ENCODE measurements around the gene HTT-AS. TPM values are rescaled to one million over a fixed set of nuclear protein-coding genes. Genes with fewer than 3 reads are reported as not detected.

HTT-AS gene
- total RNA-seq, 1 donor from 2014 or later = not detected

GRCh38 chr4:3087115-3087797 is 12.9 kb upstream of the HTT-AS start:
- no peak for DNase-seq (ENCODE audit: low read depth)

- no peak for DNase-seq (ENCODE audit: low read depth)
Observed at GRCh38 chr4:3085948-3086670, 11.8 kb upstream of the HTT-AS start.

- DNase-seq (ENCODE audit: low read depth) = no peak
Observed at GRCh38 chr4:3083732-3084131, 9.4 kb upstream of the HTT-AS start.

GRCh38 chr4:3082925-3083515 is 8.7 kb upstream of the HTT-AS start:
- DNase-seq (ENCODE audit: low read depth) = no peak

GRCh38 chr4:3079694-3080123 is 5.4 kb upstream of the HTT-AS start:
- DNase-seq (ENCODE audit: low read depth) = no peak

- no peak for DNase-seq (ENCODE audit: low read depth)
Observed at GRCh38 chr4:3077796-3078195, 3.5 kb upstream of the HTT-AS start.

GRCh38 chr4:3075652-3075981 is 1.3 kb upstream of the HTT-AS start:
- no peak for DNase-seq (ENCODE audit: low read depth)

- peak; percentile 36 for DNase-seq (ENCODE audit: low read depth)
Observed at GRCh38 chr4:3074846-3075651, 711 bp upstream of the HTT-AS start.

GRCh38 chr4:3073158-3074077 is 920 bp downstream of the HTT-AS start:
- no peak for DNase-seq (ENCODE audit: low read depth)

GRCh38 chr4:3071811-3072210 is 2.5 kb downstream of the HTT-AS start:
- DNase-seq (ENCODE audit: low read depth) = no peak

- no peak for DNase-seq (ENCODE audit: low read depth)
Observed at GRCh38 chr4:3070709-3071500, 3.4 kb downstream of the HTT-AS start.

GRCh38 chr4:3069661-3070199 is 4.6 kb downstream of the HTT-AS start:
- DNase-seq (ENCODE audit: low read depth) = no peak

- no peak for DNase-seq (ENCODE audit: low read depth)
Observed at GRCh38 chr4:3067473-3068001, 6.8 kb downstream of the HTT-AS start.

- DNase-seq (ENCODE audit: low read depth) = no peak
Observed at GRCh38 chr4:3066836-3067400, 7.4 kb downstream of the HTT-AS start.

- no peak for DNase-seq (ENCODE audit: low read depth)
Observed at GRCh38 chr4:3065551-3065950, 8.8 kb downstream of the HTT-AS start.

GRCh38 chr4:3062471-3062870 is 11.9 kb downstream of the HTT-AS start:
- no peak for DNase-seq (ENCODE audit: low read depth)

- DNase-seq (ENCODE audit: low read depth) = no peak
Observed at GRCh38 chr4:3060946-3061345, 13.4 kb downstream of the HTT-AS start.

GRCh38 chr4:3059943-3060342 is 14.4 kb downstream of the HTT-AS start:
- no peak for DNase-seq (ENCODE audit: low read depth)

GRCh38 chr4:3054169-3054759 is 20.1 kb downstream of the HTT-AS start:
- DNase-seq (ENCODE audit: low read depth) = no peak
